GM13976 (cell line): ENCODE results near the gene P3H2.

Experiments
- DNase-seq: peaks from one replicate; pipeline ENCODE4 v3.0.0; 2012; ENCODE audit warnings: low spot score
- in situ Hi-C: fragments of 300-500 bp; cut with MboI; formaldehyde crosslinking; loops from one replicate; pipeline ENCODE4 v1.12.0; 2022; ENCODE audit warnings: low sequenced_read_pairs, mixed read lengths, inconsistent platforms; ENCODE audit not compliant: unreplicated experiment
- TF ChIP-seq, protein P1 (sequence below): IDR thresholded peaks from 2 replicates; pipeline ENCODE4 v1.5.1; 2012; ENCODE audit warnings: borderline replicate concordance, mild to moderate bottlenecking; ENCODE audit not compliant: insufficient read depth; ENCODE audit errors: extremely low read depth, missing control alignments, control extremely low read depth

Gene P3H2

DNA sequence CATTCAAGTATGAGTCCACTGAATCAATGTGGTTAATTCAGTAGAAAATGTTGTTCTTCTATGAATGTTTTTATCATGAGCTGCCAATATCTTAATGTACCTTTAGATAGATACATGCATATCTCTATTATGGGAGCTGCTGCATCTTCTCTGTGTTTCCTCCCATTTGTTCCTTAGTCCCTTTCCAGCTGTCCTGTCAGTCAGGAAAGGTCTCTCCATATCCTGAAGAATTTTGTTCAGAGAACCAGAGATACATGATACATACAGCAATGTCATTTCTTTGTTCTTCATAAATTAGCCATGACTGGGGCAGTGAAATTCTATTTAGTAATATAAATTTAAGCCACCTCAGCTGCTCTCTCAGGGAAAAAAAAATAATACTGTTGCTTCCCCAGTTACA, 103.7 kb downstream of the P3H2 start:
- in situ Hi-C loops = no loop called here
- DNase-seq = no peak
- TF ChIP-seq, protein P1, sequence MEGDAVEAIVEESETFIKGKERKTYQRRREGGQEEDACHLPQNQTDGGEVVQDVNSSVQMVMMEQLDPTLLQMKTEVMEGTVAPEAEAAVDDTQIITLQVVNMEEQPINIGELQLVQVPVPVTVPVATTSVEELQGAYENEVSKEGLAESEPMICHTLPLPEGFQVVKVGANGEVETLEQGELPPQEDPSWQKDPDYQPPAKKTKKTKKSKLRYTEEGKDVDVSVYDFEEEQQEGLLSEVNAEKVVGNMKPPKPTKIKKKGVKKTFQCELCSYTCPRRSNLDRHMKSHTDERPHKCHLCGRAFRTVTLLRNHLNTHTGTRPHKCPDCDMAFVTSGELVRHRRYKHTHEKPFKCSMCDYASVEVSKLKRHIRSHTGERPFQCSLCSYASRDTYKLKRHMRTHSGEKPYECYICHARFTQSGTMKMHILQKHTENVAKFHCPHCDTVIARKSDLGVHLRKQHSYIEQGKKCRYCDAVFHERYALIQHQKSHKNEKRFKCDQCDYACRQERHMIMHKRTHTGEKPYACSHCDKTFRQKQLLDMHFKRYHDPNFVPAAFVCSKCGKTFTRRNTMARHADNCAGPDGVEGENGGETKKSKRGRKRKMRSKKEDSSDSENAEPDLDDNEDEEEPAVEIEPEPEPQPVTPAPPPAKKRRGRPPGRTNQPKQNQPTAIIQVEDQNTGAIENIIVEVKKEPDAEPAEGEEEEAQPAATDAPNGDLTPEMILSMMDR = no peak

DNA sequence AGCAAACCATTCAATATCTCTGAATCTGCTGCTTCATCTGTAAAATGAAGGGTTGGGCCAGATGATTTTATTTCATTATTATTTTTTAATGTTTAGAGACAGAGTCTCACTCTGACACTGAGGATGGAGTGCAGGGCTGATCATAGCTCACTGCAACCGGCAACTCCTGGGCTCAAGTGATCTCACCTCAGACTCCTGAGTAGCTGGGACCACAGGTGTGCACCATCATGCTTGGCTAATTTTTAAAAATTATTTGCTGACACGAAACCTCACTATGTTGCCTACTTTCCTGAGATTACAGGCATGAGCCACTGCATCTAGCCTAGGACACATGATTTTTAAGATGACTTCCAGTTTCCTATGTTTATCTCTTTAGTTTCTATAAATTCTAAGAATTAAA, 105.8 kb downstream of the P3H2 start:
- in situ Hi-C loops = no loop called here
- no peak for DNase-seq
- TF ChIP-seq, protein P1 = no peak

DNA sequence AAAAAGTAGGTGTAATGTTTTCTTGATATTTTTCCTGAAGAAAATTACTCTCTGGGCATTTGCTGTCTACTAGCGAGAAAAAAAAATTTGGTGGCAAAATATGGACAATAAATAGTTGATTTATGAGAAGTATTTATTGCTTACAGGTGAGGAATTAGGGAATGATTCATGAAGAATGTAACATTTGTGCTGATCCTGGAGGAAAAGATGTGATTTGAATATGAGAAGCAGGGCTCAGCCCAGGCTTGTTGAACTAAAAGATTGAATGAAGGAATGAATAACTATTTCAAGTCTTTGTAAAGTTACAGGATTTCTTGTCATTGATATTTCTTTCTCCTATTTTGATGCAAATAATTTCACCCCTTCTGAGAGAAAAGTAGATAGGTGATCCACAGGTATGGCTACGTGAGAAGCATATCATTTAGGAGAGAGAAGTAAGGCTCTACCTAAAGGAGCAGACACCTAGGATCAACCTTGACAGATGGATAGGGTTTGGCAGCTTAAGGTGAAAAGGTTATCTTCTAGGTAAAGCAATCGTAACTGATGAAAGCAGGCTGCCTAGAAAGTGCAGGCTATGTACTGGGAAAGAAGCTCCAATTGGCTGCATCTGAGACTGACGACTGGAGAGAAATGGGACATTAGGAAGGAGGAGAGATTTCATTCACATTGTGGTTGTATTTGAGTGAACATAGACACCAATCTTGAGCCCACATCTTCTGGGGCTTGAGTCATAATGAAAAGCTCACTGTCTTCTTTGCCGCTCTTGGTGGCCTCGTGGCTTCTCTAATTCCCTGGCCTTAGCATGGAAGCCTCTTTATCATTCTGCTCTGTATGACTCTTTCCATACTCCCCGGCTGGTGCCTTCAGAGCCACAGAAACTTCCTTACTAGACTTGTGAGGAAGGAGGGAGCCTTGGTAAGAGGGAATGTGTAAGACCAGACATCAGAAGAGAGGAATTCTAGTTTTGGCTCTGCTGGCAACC, 106.5 kb downstream of the P3H2 start:
- DNase-seq = no peak
- TF ChIP-seq, protein P1 = no peak
- in situ Hi-C loops = no loop called here

DNA sequence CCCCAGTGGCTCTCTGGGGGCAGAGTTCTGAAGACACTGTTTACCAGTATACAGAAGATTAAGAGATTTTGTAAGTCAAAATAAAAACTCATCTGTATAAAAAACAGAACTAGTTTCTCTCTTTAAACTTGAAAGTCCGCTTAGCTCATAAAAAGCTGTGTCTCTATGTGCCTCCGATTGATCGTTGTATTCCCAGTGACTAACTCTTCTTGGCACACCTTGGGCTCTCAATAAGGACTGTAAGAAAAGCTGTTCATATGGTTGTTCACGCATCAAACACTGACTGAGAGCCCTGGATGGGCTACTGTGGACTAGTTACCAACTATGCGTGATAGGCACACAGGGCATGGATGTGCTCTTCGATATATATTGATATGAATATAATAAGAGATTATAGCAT, 107.9 kb downstream of the P3H2 start:
- TF ChIP-seq, protein P1 = no peak
- no peak for DNase-seq
- in situ Hi-C loops = no loop called here

DNA sequence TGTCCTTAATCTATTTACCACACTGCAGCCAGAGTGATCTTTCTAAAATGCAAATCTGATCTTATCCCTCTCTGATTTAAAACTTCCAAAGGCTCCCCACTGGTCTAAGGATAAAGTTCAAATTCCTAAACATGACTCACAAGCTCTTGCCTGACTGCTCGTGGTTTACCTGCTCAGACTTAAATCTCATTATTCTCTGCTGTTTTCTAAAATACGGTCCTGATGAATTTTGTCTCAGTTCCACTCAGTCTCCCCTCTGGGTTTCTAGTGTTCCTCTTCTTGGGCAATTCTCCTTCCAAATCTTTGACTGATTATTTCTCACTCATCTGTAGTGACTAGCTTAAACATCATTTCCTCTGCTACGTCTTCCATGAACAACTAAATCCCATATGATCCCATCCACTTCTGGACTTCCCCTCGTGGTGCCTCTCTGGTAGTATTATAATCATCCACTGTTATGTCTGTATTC, 108.3 kb downstream of the P3H2 start:
- no peak for DNase-seq
- TF ChIP-seq, protein P1 = no peak
- in situ Hi-C loops = no loop called here

DNA sequence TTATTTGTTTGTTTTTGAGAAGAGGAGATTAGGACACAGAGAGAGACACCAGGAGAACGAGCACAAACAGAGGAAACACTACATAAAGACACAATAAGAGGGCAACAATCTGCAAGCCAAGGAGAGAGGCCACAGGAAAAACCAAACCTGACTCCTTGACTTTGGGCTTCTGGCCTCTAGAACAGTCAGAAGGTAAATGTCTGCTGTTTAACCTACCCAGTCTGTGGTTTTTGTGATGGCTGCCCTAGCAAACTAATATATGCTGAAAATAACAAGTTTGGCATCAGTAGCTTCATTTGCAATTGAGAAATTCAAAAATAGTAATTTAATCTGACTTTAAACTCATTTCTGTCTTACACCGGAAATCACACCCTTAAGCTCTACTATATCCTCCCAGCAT, 110.2 kb downstream of the P3H2 start:
- in situ Hi-C loops = no loop called here
- TF ChIP-seq, protein P1 = no peak
- DNase-seq = no peak

DNA sequence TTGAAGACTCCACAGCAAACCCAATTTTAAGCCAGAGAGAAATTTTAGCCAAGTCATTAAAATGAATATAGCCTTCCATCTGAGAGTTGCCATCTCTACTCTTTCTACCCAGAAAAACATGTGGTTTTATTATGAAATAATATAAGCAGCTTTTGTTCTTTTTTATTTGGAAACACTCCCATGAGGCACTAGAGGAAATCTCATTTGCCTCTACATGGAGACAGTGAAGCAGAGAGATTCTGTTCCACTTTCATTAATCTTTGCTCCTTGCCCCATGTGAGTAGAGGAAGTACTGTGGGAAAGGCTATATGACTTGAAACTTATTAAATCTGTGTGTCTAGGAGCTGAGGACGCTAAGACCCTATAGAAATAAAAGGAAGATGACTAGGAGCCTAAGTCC, 111.1 kb downstream of the P3H2 start:
- TF ChIP-seq, protein P1 = no peak
- in situ Hi-C loops = no loop called here
- no peak for DNase-seq
